ENCODE data around the gene SPHKAP. TPM values are rescaled to one million over a fixed set of nuclear protein-coding genes. Genes with fewer than 3 reads are reported as not detected.

SPHKAP gene
- total RNA-seq, 3 donors from 2014 or later (not counting 1 experiment from before 2014, with no cell fraction given): not detected

- TF ChIP-seq CTCF (IDR thresholded peaks at IDR 0.05): no peak
- H3K9me3 ChIP-seq (ENCODE audit: control insufficient read depth, insufficient read depth, low read length): no peaks in the 10 kb centered on the region
- H3K4me3 ChIP-seq (ENCODE audit: low read length): no peak overlapping the region
- Mint-ChIP-seq H3K27ac (no peak overlapping the region), H3K9me3 (peaks cover 9 to 11% of the 10 kb centered on the region in 2 donors), H3K27me3 (ENCODE audit: low read depth in 2 of 2) (no peaks in the 10 kb centered on the region), H3K4me3 (no peak overlapping the region), H3K4me1 (no peaks in the 10 kb centered on the region), H3K36me3 (no peaks in the 10 kb centered on the region)
- 56% methylated on average over 1 of the region's 1 CpG for WGBS (ENCODE audit: insufficient coverage)
- no peaks in the 10 kb centered on the region for H3K27me3 ChIP-seq (ENCODE audit: control insufficient read depth, insufficient read depth, low read length)
- no peak for DNase-seq
- intact Hi-C loops (cut with micrococcal nuclease): no loop called here
- no peak overlapping the region for H3K27ac ChIP-seq (ENCODE audit: low read length)
- no peaks in the 10 kb centered on the region for H3K4me1 ChIP-seq (ENCODE audit: control insufficient read depth, insufficient read depth, low read length)
- H3K36me3 ChIP-seq (ENCODE audit: control insufficient read depth, insufficient read depth, low read length): no peaks in the 10 kb centered on the region
- no peak for ATAC-seq
Measured at GRCh38 chr2:228067309-228067708, 114.2 kb downstream of the SPHKAP start.

- no peaks in the 10 kb centered on the region for H3K36me3 Mint-ChIP-seq
- no peaks in the 10 kb centered on the region for H3K27me3 Mint-ChIP-seq (ENCODE audit: low read depth in 2 of 2)
- TF ChIP-seq CTCF (IDR thresholded peaks at IDR 0.05): no peak
- H3K4me1 ChIP-seq (ENCODE audit: control insufficient read depth, insufficient read depth, low read length): no peaks in the 10 kb centered on the region
- H3K27me3 ChIP-seq (ENCODE audit: control insufficient read depth, insufficient read depth, low read length): no peaks in the 10 kb centered on the region
- H3K4me3 ChIP-seq (ENCODE audit: low read length): no peak overlapping the region
- H3K4me3 Mint-ChIP-seq: no peak overlapping the region
- no peak overlapping the region for H3K27ac Mint-ChIP-seq
- ATAC-seq: no peak
- H3K36me3 ChIP-seq (ENCODE audit: control insufficient read depth, insufficient read depth, low read length): no peaks in the 10 kb centered on the region
- intact Hi-C loops (cut with micrococcal nuclease): no loop called here
- peaks cover 8 to 13% of the 10 kb centered on the region in 2 donors for H3K9me3 Mint-ChIP-seq
- H3K9me3 ChIP-seq (ENCODE audit: control insufficient read depth, insufficient read depth, low read length): no peaks in the 10 kb centered on the region
- no peaks in the 10 kb centered on the region for H3K4me1 Mint-ChIP-seq
- DNase-seq: no peak
- no peak overlapping the region for H3K27ac ChIP-seq (ENCODE audit: low read length)
- WGBS (ENCODE audit: insufficient coverage): 57% methylated on average over 5 of the region's 5 CpGs
Measured at GRCh38 chr2:228066126-228066798, 115.2 kb downstream of the SPHKAP start.

- intact Hi-C loops (cut with micrococcal nuclease): no loop called here
- no peaks in the 10 kb centered on the region for H3K36me3 Mint-ChIP-seq
- 52% methylated on average over 2 of the region's 2 CpGs for WGBS (ENCODE audit: insufficient coverage)
- H3K4me3 Mint-ChIP-seq: no peak overlapping the region
- ATAC-seq: no peak
- H3K27ac Mint-ChIP-seq: no peak overlapping the region
- no peak overlapping the region for H3K4me3 ChIP-seq (ENCODE audit: low read length)
- H3K36me3 ChIP-seq (ENCODE audit: control insufficient read depth, insufficient read depth, low read length): no peaks in the 10 kb centered on the region
- no peak for DNase-seq
- H3K9me3 Mint-ChIP-seq: peaks cover 8 to 13% of the 10 kb centered on the region in 2 donors
- no peaks in the 10 kb centered on the region for H3K9me3 ChIP-seq (ENCODE audit: control insufficient read depth, insufficient read depth, low read length)
- H3K27me3 Mint-ChIP-seq (ENCODE audit: low read depth in 2 of 2): no peaks in the 10 kb centered on the region
- H3K27ac ChIP-seq (ENCODE audit: low read length): no peak overlapping the region
- H3K4me1 Mint-ChIP-seq: no peaks in the 10 kb centered on the region
- no peak for TF ChIP-seq CTCF (IDR thresholded peaks at IDR 0.05)
- H3K27me3 ChIP-seq (ENCODE audit: control insufficient read depth, insufficient read depth, low read length): no peaks in the 10 kb centered on the region
- H3K4me1 ChIP-seq (ENCODE audit: control insufficient read depth, insufficient read depth, low read length): no peaks in the 10 kb centered on the region
Measured at GRCh38 chr2:228065686-228066085, 115.8 kb downstream of the SPHKAP start.

GRCh38 chr2:228064796-228065315 is 116.6 kb downstream of the SPHKAP start:
- H3K36me3 Mint-ChIP-seq: no peaks in the 10 kb centered on the region
- no peak for TF ChIP-seq CTCF (IDR thresholded peaks at IDR 0.05)
- intact Hi-C loops (cut with micrococcal nuclease): no loop called here
- no peak overlapping the region for H3K27ac ChIP-seq (ENCODE audit: low read length)
- H3K27me3 ChIP-seq (ENCODE audit: control insufficient read depth, insufficient read depth, low read length): no peaks in the 10 kb centered on the region
- H3K9me3 Mint-ChIP-seq: peaks cover 7 to 8% of the 10 kb centered on the region in 2 donors
- H3K27me3 Mint-ChIP-seq (ENCODE audit: low read depth in 2 of 2): no peaks in the 10 kb centered on the region
- no peaks in the 10 kb centered on the region for H3K36me3 ChIP-seq (ENCODE audit: control insufficient read depth, insufficient read depth, low read length)
- H3K4me1 Mint-ChIP-seq: no peaks in the 10 kb centered on the region
- no peak overlapping the region for H3K27ac Mint-ChIP-seq
- H3K4me1 ChIP-seq (ENCODE audit: control insufficient read depth, insufficient read depth, low read length): no peaks in the 10 kb centered on the region
- no peaks in the 10 kb centered on the region for H3K9me3 ChIP-seq (ENCODE audit: control insufficient read depth, insufficient read depth, low read length)
- H3K4me3 ChIP-seq (ENCODE audit: low read length): no peak overlapping the region
- DNase-seq (no peak), ATAC-seq (no peak)
- no peak overlapping the region for H3K4me3 Mint-ChIP-seq
